Activated CD4-positive, alpha-beta T cell treated with anti-CD3 and anti-CD28 coated beads, Interleukin-10, Interleukin-2, amounts not matched to agents 100 ng/mL and 50 ng/mL, durations not matched to agents 16 hours and 8 hours (primary cell): ENCODE data around the gene OSBPL10.
"Not testable (repeated sequence)": the region's sequence is repeated elsewhere in the genome, so short reads cannot be mapped to it uniquely, and the experiment has no call there.

Experiments
- DNase-seq: peaks from one replicate; pipeline ENCODE4 v3.0.0-alpha.2; 2020

Gene OSBPL10

GRCh38 chr3:31981206-31982181, at the start of gene OSBPL10, which contains the start of gene ZNF860:
TSS of gene OSBPL10 (minus strand) at chr3:31981262. CDS start at chr3:31981179, 83 bp downstream.
TSS of gene ZNF860 (plus strand) at chr3:31981750. CDS start at chr3:31989080, 7,330 bp downstream.
- peak; percentile 62 for DNase-seq

- no peak for DNase-seq
Measured at GRCh38 chr3:32026593-32026992, 45.5 kb upstream of the OSBPL10 start.

GRCh38 chr3:32022947-32023346, 41.9 kb upstream of the OSBPL10 start:
- DNase-seq: no peak

GRCh38 chr3:32021748-32022147, 40.7 kb upstream of the OSBPL10 start:
- no peak for DNase-seq

GRCh38 chr3:32021155-32021554, 40.1 kb upstream of the OSBPL10 start:
- DNase-seq: no peak

- peak; percentile 21 for DNase-seq
Measured at GRCh38 chr3:32018757-32019564, 37.9 kb upstream of the OSBPL10 start.

- no peak for DNase-seq
Measured at GRCh38 chr3:32017286-32017685, 36.2 kb upstream of the OSBPL10 start.

- DNase-seq: not testable (repeated sequence)
Measured at GRCh38 chr3:32015638-32016037, 34.6 kb upstream of the OSBPL10 start.

GRCh38 chr3:32010699-32011098, 29.6 kb upstream of the OSBPL10 start:
- not testable (repeated sequence) for DNase-seq

GRCh38 chr3:32009957-32010356, 28.9 kb upstream of the OSBPL10 start:
- no peak for DNase-seq

GRCh38 chr3:32009101-32009500, 28.0 kb upstream of the OSBPL10 start:
- DNase-seq: no peak

GRCh38 chr3:32004113-32004765, 23.2 kb upstream of the OSBPL10 start:
- no peak for DNase-seq

- DNase-seq: no peak
Measured at GRCh38 chr3:32003380-32003779, 22.3 kb upstream of the OSBPL10 start.

GRCh38 chr3:32002561-32003368, 21.7 kb upstream of the OSBPL10 start:
- DNase-seq: no peak

- DNase-seq: no peak
Measured at GRCh38 chr3:32000877-32001276, 19.8 kb upstream of the OSBPL10 start.

GRCh38 chr3:31999907-32000439, 18.9 kb upstream of the OSBPL10 start:
- DNase-seq: peak; percentile 18

- no peak for DNase-seq
Measured at GRCh38 chr3:31997500-31997899, 16.4 kb upstream of the OSBPL10 start.

- DNase-seq: peak; percentile 52
Measured at GRCh38 chr3:31996195-31996594, 15.1 kb upstream of the OSBPL10 start.

- not testable (repeated sequence) for DNase-seq
Measured at GRCh38 chr3:31995026-31995425, 14.0 kb upstream of the OSBPL10 start.

GRCh38 chr3:31993843-31994242, 12.8 kb upstream of the OSBPL10 start:
- DNase-seq: no peak

GRCh38 chr3:31992995-31993394, 11.9 kb upstream of the OSBPL10 start:
- not testable (repeated sequence) for DNase-seq

GRCh38 chr3:31988271-31988670, 7.2 kb upstream of the OSBPL10 start:
- no peak for DNase-seq
